GM18520 (cell line): ENCODE data around the gene ZNF165.
A peak's percentile ranks its signal among the peaks of the same experiment; 100 is the strongest.
"Not testable (repeated sequence)": the region's sequence is repeated elsewhere in the genome, so short reads cannot be mapped to it uniquely, and the experiment has no call there.

ENCODE experiments used
- ATAC-seq: cut with Tn5 transposase; IDR thresholded peaks from one replicate; pipeline ENCODE4 v1.9.1; 2021; ENCODE audit not compliant: unreplicated experiment

ZNF165 gene

DNA sequence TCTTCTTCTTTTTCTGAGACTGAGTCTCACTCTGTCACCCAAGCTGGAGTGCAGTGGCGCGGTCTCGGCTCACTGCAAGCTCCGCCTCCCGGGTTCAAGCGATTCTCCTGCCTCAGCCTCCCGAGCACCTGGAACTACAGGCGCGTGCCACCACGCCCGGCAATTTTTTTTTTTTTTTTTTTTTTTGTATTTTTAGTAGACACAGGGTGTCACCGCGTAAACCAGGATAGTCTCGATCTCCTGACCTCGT, at the start of gene ZNF165:
ZNF165 (plus strand) TSS at position 188 of the 250 bp plus-strand sequence. CDS start 4,913 bp downstream, outside the sequence.
- ATAC-seq: not testable (repeated sequence)

GRCh38 chr6:28053584-28053983, 26.8 kb upstream of the ZNF165 start:
- no peak for ATAC-seq

GRCh38 chr6:28060405-28060804, 20.0 kb upstream of the ZNF165 start:
- no peak for ATAC-seq

DNA sequence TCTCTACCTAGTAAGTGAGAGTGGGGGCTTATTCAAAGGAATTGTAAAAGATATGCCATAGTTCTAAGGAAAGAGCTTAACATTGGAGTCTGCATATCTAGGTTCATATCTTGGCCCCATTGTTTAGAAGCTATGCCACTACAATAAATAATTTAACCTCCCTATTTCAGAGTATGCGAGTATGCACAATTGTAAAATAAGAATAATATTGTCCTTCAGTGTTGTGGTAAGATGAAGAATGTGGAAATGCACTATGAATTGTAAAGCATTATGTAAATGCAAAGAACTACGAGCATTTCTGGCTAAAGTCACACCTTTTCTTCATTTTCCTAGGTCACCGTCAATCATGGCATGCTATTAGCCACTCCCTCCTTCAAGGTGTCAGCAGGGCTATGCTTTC, 16.1 kb upstream of the ZNF165 start:
- ATAC-seq: no peak

DNA sequence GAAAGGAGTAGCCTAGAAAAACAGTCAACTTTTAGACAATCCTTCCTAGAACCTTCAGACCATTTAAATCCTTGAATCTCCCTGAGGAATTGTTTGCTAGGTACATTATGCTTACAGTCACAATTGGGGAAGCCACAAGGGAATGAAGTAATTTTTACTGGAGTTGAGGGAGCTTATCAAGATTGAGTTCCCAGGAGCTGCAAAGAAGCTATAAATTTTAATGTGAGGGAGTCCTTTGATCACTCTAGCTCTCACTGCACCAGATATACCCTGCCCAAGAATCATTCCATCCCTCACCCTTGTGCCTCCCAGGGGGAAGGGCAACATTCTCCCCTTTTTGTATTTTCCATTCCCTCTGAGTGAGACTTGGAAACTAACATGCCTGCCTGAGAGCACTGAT, 12.3 kb upstream of the ZNF165 start:
- no peak for ATAC-seq

DNA sequence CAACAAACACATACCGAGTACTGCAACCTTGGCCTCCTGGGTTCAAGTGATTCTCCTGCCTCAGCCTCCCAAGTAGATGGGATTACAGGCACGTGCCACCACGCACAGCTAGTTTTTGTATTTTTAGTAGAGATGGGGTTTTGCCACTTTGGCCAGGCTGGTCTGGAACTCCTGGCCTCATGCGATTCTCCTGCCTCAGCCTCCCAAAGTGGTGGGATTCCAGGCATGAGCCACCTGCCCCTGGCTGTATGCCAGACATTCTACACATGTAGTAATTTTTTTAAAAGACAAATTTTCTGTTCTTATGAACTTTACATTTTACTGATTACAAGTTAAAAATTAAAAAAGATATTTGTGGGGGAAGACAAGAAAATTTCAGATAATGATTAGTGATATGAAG, 9.4 kb upstream of the ZNF165 start:
- not testable (repeated sequence) for ATAC-seq

GRCh38 chr6:28078050-28078449, 2.3 kb upstream of the ZNF165 start:
- ATAC-seq: no peak

GRCh38 chr6:28078836-28079235, 1.5 kb upstream of the ZNF165 start:
- no peak for ATAC-seq

- peak; percentile 52 for ATAC-seq
Measured at GRCh38 chr6:28080631-28081485, 490 bp downstream of the ZNF165 start.

DNA sequence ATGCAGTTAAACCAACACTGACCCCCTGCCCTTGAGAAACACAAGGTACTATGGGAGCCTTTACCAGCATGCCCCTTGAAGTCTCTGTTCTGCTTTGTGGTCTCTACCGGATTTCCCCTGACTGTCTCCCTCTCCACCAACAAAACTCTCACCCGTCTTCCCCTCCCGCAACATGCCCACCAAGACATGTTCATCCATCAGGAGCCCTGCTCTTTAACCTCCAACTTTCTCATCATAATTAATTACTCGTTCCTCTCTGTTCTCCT, 1.1 kb downstream of the ZNF165 start:
- ATAC-seq: no peak

GRCh38 chr6:28082939-28083338, 2.6 kb downstream of the ZNF165 start:
- ATAC-seq: no peak

DNA sequence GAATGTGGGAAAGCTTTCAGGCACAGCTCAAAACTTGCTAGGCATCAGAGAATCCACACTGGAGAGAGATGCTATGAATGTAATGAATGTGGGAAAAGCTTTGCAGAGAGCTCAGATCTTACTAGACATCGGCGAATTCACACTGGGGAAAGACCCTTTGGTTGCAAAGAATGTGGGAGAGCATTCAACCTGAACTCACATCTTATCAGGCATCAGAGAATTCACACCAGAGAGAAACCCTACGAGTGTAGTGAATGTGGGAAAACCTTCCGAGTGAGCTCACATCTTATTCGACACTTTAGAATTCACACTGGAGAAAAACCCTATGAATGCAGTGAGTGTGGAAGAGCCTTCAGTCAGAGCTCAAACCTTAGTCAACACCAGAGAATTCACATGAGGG, 8.7 kb downstream of the ZNF165 start:
- no peak for ATAC-seq

DNA sequence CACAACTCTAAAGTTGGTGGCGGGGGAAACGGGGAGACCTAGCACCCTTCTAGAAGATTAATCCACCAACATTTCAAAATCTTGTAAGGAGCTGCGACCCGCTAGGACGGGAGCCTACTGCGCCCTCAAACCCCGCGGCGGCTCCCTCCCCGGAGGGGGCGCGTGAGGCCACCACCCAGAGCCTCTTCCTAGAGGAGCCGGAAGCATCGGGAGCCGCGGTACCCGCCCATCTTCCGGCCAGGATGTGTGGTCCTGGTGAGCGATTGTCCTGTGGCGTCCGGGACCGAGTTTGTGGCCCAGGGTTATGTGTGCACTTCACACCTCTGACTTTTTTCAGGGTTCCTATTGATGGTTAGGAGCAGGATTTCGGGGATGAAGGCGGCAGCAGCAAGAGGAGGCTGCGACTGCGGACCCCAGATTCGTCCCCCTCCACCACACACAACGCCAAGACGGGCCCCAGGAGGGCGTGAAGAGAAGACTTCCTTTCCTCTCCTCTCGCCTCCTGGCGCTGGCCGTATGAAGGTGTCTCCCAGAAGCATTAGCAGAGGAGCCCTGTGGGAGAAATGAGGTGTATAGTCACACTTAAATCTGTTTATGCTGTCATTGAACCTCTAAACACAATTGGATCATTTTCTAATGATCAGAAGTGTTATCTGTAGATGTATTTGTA, 10.7 kb downstream of the ZNF165 start:
- ATAC-seq: no peak

DNA sequence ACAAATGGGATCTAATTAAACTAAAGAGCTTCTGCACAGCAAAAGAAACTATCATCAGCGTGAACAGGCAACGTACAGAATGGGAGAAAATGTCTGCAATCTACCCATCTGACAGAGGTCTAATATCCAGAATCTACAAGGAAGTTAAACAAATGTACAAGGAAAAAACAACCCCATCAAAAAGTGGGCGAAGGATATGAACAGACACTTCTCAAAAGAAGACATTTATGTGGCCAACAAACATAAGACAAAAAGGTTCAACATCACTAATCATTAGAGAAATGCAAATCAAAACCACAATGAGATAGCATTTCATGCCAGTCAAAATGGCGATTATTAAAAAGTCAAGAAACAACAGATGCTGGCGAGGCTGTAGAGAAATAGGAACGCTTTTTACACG, 21.9 kb downstream of the ZNF165 start:
- not testable (repeated sequence) for ATAC-seq

- not testable (repeated sequence) for ATAC-seq
Measured at GRCh38 chr6:28102699-28103098, 22.3 kb downstream of the ZNF165 start.

GRCh38 chr6:28104392-28105244, 24.2 kb downstream of the ZNF165 start:
- ATAC-seq: peak; percentile 99

GRCh38 chr6:28105245-28105639, 24.9 kb downstream of the ZNF165 start:
- no peak for ATAC-seq

DNA sequence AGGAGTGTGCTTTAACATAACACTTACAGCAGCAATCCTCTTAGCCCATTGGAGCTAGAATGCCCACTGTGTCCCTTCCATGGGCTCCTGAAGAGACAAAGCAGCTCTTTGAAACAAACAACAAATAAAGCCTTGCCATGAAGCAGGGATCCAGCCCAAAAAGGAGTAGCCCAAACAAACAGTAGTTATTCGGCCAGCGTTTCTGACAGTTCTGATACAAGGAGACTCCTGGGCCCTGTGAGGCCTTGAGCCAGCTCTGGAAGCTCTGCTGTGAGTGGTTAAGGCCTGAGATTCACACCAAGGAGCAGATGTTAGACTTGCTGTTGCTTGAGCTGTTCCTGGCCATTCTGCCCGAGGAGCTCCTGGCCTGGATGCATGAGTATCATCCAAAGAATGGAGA, 27.1 kb downstream of the ZNF165 start:
- ATAC-seq: no peak

GRCh38 chr6:28111964-28112363, 31.6 kb downstream of the ZNF165 start:
- no peak for ATAC-seq

DNA sequence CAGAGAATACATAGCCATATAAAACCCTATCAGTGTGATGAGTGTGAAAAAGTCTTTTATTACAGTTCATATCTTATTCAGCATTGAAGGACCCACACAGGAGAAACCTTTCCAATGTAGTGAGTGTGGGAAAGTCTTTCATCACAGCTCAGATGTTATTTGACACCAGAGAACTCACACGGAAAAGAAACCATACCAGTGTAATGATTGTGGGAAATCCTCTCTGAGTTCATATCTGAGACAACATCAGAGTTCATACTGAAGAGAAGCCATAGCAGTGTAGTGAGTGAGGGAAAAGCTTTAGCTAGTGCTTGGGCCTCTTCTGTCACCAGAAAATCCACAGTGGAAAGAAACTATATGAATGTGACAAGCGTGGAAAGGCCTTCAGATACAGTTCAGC, 35.4 kb downstream of the ZNF165 start:
- ATAC-seq: no peak

DNA sequence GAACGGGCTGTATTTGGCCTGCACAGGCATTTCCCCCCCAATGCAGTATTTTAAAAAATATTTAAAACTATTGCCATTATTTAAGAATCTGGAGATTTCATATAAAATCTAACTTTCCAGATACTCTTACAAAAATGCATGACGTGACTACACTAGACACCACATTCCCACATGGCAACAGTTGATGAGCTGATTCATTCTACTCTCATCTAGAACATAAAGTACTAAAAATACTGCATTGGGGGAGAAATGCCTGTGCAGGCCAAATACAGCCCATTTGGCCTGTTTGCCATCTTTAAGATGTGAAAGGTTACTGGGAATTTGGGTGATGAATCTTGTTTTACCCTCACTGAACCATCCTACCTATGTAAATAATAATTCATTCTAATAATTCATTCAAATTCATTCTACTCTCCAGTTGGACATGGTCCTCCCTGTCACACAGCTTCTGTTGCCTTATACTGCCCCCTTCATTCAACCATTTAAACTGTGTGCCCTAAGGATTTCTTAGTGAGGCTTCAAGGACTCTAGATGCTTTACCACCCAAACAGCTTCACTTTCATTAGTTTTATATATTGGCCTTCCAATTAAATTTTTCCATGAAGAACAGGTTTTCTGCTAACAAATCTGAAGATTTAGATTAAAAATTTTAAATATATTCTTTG, 37.1 kb downstream of the ZNF165 start:
- no peak for ATAC-seq
